C4-2B (cell line): ENCODE data around the gene DAAM1.

ENCODE experiments used
- H3K27ac ChIP-seq: fragments of 450-650 bp; 2 replicates; pipeline ENCODE4 v1.5.1; 2017
- CTCF ChIP-seq: fragments of 450-650 bp; conservative IDR thresholded peaks from 2 replicates; pipeline ENCODE4 v1.5.1; 2017; ENCODE audit warnings: mild to moderate bottlenecking
- ZFX ChIP-seq: fragments of 450-650 bp; IDR thresholded peaks from 2 replicates; pipeline ENCODE4 v1.6.1; 2017

Gene DAAM1

DNA sequence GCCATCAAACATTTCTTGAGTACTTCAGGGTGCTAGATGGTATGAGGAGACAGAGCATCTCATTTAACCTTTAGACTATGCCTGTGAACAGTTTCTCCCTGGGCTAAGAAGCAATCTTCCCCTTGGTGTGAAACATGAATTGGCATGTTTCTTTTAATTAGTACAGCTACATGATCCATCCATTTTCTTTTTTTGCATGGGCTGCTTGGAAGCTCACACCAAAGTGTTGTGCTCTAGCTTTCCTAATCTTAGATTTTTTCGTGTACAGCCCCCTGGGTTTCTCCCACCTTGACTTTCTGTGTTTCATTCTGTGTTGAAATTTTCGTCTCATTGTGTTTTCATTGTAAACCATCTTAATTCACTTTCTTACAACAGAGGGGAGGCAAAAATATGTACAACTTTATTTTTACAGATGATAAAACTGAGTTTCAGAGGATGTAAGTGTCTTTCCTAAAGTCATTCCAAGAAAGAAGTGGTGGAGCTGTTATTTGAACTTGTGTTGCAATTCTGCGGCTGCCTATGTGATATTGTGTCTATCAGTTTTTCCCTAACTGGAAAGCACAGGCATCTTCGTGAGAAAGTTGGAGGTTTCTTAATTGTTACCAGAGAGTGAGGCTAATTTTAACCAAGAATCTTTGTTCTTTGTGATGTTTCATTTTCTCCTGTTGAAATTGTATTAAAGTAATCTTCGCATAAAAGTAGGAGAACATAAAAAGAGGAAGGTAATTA lies 64.5 kb downstream of the DAAM1 start:
- TF ChIP-seq ZFX: no peak
- no peak for TF ChIP-seq CTCF
- H3K27ac ChIP-seq: no peak overlapping the region

DNA sequence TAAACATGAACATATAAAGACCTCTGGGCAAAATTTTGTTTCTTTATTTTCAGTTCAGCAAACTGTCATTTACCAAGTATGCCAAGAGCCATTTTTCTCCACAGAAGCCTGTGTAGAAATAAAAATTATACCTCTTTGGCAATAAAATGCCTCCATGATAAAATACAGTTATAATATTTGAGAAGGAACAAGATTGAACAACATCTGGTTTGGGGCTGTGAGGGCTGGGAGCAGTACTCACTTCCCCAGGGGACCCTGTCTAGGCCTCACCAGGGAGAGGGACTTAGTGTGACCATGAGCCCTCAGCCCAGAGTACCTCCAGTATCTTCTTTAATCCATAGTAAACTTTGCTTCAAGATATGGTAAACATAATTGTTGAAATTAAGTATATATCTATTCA lies 65.1 kb downstream of the DAAM1 start:
- TF ChIP-seq ZFX (no peak), CTCF (no peak)
- no peak overlapping the region; the same call in 1 of the 2 replicates for H3K27ac ChIP-seq

DNA sequence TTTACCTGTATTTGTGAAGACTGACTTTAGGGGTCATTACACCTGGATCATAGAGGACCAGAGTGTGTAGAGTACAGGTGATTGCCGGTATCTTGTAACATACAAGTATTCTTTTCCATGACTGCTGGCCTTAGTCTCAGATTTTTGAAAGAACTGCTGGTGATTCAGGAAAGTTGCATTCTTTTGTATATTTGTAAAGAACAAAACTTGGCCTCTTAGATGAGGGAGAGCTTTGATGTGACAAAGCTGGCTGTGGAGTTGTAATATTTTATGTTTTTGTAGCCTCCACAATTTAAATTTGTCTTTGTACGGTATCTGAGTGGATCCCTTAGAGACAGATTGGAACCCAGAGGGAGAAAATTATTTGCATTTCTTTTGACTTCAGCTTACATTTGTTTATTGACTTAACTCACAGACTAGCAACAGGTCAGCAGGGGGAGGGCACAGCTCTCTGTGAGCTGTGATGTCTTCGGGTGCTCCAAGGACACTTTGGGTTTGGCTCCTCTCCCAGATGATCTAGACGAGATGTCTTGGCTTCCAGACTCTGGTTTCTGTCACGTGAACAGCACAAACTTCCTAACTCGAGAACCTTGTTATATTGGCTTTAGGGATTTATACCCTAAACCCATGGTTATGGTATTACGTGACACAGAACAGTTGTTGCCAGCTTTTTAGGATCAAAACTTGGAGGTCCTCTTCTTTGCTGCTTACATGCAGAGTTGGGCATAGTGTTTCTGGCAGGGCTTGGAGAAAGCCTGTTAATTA lies 65.9 kb downstream of the DAAM1 start:
- H3K27ac ChIP-seq: peak overlapping the region; percentile 72
- no peak for TF ChIP-seq ZFX
- no peak; the same call in 1 of the 2 replicates for TF ChIP-seq CTCF

DNA sequence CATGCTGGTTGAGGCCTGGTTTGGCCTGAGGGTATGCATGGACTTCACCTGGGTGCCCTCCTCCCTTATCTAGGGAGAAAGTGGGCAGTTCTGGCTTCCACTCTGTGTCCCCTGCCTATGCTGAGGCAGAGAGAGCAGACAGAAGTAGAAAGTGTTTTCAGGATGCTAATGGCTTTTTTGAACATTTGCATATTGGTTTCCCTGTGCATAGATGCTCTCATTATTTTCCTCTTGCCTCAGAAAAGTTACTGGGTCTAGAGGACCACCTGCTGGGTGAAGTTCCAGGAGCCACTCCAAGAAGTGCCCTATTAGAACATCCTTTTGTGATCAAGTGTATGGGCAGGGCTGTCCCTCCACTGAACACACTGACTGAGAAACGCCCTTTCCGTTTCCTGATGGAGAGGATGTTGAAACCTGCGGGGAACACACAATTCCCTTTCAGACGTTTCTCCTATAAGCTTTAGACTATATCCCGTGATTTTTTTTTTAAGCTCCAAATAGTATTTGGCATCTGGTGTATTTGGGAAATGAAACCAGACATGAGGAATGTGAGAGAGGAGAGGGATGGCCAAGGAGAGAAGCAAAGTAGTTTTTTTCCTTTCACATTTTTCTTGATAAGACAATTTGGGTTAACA lies 66.6 kb downstream of the DAAM1 start:
- H3K27ac ChIP-seq: peak overlapping the region; percentile 72
- TF ChIP-seq ZFX: 0 out of 2 replicates have a peak, but pooled peaks have one; percentile 20
- no peak for TF ChIP-seq CTCF

GRCh38 chr14:59256331-59256730 lies 67.9 kb downstream of the DAAM1 start:
- TF ChIP-seq ZFX: no peak
- no peak for TF ChIP-seq CTCF
- H3K27ac ChIP-seq: no peak overlapping the region

DNA sequence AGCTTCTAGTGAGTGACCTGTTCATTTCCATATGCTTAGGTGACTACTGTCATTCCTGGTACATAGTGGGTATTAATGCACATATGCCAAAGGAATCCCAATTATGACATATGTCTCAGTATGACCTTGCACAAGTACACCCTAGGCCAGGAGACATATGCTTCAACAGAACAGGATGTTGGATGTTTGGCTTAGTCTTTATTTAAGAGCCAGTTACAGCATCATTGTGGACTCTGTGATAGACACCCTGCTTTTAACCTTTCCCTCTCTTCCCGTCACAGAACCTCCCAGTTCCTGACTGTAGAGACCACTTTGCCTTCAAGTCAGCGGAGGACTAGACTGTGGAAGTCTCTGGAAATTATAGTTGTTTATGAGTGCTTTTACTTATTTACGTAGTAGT lies 72.9 kb downstream of the DAAM1 start:
- no peak overlapping the region for H3K27ac ChIP-seq
- TF ChIP-seq ZFX: no peak

- H3K27ac ChIP-seq: peak overlapping the region; percentile 16
These were observed 74.4 kb downstream of the DAAM1 start for GRCh38 chr14:59262717-59263454.

More at GRCh38 chr14:59262717-59263454, 74.4 kb downstream of the DAAM1 start:
- TF ChIP-seq CTCF (peak; percentile 77), ZFX (no peak)
